ENCODE data around the gene CERS6.

The CERS6 gene

DNA sequence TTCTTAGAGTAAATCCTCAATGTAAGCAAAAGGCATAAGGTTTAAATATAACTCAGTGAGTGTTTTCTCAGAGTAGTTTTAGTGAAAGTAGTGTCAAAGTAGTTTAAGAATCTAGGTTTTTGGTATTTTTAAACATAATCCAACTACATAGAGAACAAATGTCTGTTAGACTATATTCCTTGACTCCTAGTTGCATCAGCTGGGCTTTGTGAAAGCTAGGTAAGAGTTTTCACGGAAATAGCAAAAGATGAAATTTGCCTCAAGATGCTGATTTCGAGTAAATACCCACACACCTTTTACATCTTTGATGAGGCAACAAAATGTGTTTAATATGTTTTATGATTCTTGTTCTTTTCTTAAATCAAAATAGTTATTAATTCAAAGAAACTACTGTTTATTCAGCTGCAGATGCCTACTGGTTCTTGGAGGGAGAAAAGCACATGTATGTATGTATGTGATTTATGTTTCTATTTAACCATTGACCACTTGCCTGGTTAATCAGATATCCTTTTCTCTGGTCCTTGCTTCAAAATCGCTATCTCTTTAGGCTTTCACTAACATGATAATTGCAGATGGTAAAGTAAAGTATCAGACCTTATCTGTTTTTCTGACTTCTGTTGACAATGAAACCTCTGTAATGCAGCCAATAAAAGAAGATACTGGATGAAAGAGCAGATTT lies 229.0 kb downstream of the CERS6 start:
- no peak overlapping the region for H3K4me3 ChIP-seq (replicated peaks in 1 of 2; ENCODE audit: low read depth in 2 of 2, low read length in 2 of 2)
- no peak for TF ChIP-seq CTCF (IDR thresholded peaks at IDR 0.05; ENCODE audit: low read depth, low read length)
- no peak for DNase-seq (ENCODE audit: low read depth in 2 of 2)

DNA sequence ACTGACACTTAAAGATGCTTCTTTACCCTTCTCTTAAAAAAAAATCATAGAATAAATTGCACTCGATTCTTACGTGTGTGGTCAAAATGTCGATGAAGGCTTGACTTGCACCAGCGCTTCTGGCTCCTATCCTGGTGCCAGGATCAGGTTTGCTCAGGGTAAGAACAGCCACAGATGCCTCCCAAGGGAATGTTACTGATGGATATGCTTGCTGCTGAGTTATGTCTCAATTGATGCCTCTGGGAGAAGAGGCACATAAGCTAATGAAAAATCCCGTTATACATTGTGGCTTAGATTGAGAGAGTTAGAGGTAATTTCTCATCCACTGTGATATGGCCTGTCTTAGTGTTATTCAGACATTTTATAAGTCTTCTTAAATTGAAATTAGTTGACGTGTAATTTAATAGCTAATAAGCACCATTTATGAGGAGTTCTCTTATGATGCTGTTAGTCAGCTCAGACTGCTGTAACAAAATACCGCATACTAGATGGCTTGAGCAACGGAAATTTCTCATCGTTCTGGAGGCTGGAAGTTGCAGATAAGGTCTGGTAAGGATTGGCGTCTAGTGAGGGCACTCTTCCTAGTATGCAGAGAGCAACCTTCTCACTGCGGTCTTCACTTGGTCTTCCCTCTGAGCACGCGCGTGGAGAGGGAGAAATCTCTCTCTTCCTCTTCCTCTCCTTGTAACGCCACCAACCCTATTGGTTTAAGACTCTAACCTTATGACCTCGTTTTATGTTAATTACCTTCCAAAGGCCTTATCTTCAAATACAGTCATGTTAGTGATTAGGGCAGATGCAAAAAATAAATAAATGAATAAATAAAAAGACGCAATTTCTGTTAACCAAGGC lies 229.8 kb downstream of the CERS6 start:
- H3K4me3 ChIP-seq (replicated peaks in 1 of 2; ENCODE audit: low read depth in 2 of 2, low read length in 2 of 2) = no peak overlapping the region
- no peak for TF ChIP-seq CTCF (IDR thresholded peaks at IDR 0.05; ENCODE audit: low read depth, low read length)
- peak; percentile 83 to 87 for DNase-seq (ENCODE audit: low read depth in 2 of 2)

DNA sequence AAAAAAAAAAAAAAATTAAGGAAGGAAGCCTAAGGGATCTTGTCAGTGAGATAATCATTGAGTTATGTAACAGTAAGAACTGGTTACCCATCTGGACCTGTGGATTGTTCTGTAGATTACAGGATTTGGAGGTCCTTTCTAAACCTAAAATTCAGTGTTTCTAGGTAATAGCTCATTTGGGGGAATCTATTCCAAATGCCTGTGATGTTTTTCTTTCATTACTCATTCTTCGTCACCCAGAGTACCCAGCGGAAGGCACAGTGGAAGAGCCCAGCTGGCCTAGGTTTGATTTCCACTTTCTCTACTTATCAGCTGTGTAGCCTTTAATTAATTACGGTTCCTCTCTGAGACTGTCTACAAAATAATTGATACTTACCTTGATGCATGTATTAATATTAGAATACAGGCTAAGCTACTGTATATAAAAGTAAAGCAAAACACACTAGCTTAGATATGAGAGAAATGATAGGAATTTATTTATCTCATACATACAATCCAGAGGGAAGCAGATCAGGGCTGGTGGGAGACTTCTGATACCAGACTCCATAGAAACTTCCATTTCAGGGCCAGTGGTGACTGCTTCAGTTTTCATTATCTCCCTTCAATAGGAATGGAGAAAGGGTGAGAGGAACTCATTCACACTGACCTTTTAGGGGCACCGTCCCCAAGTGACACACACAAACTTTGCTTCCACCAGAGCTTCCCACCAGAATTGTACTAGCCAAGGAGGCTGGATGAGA lies 230.6 kb downstream of the CERS6 start:
- TF ChIP-seq CTCF (IDR thresholded peaks at IDR 0.05; ENCODE audit: low read depth, low read length) = no peak
- H3K4me3 ChIP-seq (replicated peaks in 1 of 2; ENCODE audit: low read depth in 2 of 2, low read length in 2 of 2) = no peak overlapping the region
- DNase-seq (ENCODE audit: low read depth in 2 of 2) = peak; percentile 39 to 79

DNA sequence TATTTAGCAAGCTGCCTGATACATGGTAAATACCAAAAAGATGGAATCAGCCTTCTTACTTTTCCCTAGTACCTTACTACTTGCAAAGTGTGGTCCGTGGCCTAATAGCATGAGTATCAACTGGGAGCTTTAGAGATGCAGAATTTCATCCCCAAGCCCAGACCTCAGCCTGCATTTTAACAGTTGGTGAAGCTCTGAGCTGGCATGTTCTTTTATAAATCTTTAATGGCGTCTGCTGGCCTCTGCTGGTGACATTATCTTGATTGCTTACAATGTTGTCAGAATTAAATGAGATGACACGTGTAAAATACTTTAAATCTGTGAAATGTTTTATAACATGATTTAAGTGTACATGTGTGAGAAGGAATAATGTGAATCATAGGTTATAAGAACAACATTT lies 231.2 kb downstream of the CERS6 start:
- TF ChIP-seq CTCF (IDR thresholded peaks at IDR 0.05; ENCODE audit: low read depth, low read length) = peak; percentile 16
- peak; percentile 52 to 53 for DNase-seq (ENCODE audit: low read depth in 2 of 2)
- H3K4me3 ChIP-seq (replicated peaks in 1 of 2; ENCODE audit: low read depth in 2 of 2, low read length in 2 of 2) = no peak overlapping the region

DNA sequence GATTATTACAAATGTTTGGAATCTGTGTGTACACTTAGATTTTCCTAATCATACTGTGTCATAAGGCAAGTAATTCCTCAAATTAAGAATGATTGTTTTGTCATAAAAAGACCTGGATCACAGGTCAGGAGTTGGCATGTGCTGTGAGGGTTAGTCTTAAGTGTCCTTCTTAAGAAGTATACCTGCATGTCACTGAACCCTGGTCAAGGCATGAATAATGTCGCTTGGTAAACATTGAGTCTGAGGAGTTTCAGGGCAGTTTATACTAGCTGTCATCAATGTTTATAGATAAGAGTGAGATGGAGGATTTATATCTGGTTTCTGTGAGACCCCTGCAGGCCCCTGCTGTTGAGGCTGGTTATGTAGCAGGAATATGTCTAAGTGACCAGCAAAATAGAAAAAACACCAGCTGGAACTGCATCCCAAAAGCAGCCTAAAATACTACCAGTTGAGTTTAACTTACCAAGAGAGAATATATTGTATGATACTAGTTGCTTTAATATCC lies 234.4 kb downstream of the CERS6 start:
- no peak for DNase-seq (ENCODE audit: low read depth in 2 of 2)
- TF ChIP-seq CTCF (IDR thresholded peaks at IDR 0.05; ENCODE audit: low read depth, low read length) = no peak

GRCh38 chr2:168691221-168691620 lies 235.1 kb downstream of the CERS6 start:
- no peak overlapping the region for H3K4me3 ChIP-seq (replicated peaks in 1 of 2; ENCODE audit: low read depth in 2 of 2, low read length in 2 of 2)
- no peak for TF ChIP-seq CTCF (IDR thresholded peaks at IDR 0.05; ENCODE audit: low read depth, low read length)

More for the DNA sequence above, 234.4 kb downstream of the CERS6 start:
- no peak overlapping the region for H3K4me3 ChIP-seq (replicated peaks in 1 of 2; ENCODE audit: low read depth in 2 of 2, low read length in 2 of 2)

More at GRCh38 chr2:168691221-168691620, 235.1 kb downstream of the CERS6 start:
- no peak for DNase-seq (ENCODE audit: low read depth in 2 of 2)

Data from cardiac fibroblast (primary cell).